BE2C (cell line): ENCODE measurements around the gene NOA1.
A peak's percentile ranks its signal among the peaks of the same experiment; 100 is the strongest.

Experiments used
- DNase-seq: peaks from one replicate; pipeline ENCODE4 v3.0.0-alpha.2; 2020
- H3K27me3 ChIP-seq: fragments of 250-450 bp; sonication (Bioruptor Pico); 2 replicates; pipeline ENCODE4 v1.5.1; 2020; ENCODE audit warnings: mild to moderate bottlenecking
- H3K36me3 ChIP-seq: fragments of 250-450 bp; sonication (Bioruptor Pico); 2 replicates; pipeline ENCODE4 v1.5.1; 2020; ENCODE audit warnings: mild to moderate bottlenecking
- H3K4me1 ChIP-seq: fragments of 250-450 bp; sonication (Bioruptor Pico); 2 replicates; pipeline ENCODE4 v1.5.1; 2020
- H3K4me3 ChIP-seq: 2 replicates; pipeline ENCODE4 v1.5.1; 2011; ENCODE audit warnings: low read depth, low read length
- H3K9me3 ChIP-seq: fragments of 250-450 bp; sonication (Bioruptor Pico); 2 replicates; pipeline ENCODE4 v1.5.1; 2020
- TF ChIP-seq, protein P1 (sequence below): IDR thresholded peaks from 2 replicates; pipeline ENCODE4 v1.5.1; 2012; ENCODE audit warnings: mild to moderate bottlenecking, low read depth, low read length

The NOA1 gene

DNA sequence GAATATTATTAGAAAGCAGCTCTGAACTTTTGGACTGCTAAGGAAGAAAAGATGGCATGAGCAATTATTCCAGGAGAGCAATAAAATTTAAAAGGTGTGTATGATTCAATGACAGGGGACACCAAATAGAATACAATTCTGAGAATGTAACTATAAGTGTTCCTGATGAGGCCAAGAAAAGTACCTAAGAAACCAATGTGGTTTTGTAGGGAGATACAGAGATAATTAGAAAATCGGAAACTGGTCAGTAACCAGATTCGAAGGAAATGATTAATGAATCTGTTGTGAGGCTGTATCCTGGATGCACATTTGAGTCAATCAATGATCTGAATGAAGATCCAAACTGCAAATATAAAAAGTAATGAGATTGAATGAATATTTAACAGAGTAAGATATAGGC lies 6.0 kb downstream of the NOA1 start:
- Histone ChIP-seq H3K27me3 (no peaks in the 10 kb centered on the region), H3K36me3 (peaks cover 61% of the 10 kb centered on the region), H3K4me1 (no peaks in the 10 kb centered on the region), H3K4me3 (no peak overlapping the region), H3K9me3 (no peaks in the 10 kb centered on the region)
- DNase-seq = no peak
- TF ChIP-seq, protein P1, sequence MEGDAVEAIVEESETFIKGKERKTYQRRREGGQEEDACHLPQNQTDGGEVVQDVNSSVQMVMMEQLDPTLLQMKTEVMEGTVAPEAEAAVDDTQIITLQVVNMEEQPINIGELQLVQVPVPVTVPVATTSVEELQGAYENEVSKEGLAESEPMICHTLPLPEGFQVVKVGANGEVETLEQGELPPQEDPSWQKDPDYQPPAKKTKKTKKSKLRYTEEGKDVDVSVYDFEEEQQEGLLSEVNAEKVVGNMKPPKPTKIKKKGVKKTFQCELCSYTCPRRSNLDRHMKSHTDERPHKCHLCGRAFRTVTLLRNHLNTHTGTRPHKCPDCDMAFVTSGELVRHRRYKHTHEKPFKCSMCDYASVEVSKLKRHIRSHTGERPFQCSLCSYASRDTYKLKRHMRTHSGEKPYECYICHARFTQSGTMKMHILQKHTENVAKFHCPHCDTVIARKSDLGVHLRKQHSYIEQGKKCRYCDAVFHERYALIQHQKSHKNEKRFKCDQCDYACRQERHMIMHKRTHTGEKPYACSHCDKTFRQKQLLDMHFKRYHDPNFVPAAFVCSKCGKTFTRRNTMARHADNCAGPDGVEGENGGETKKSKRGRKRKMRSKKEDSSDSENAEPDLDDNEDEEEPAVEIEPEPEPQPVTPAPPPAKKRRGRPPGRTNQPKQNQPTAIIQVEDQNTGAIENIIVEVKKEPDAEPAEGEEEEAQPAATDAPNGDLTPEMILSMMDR = no peak

DNA sequence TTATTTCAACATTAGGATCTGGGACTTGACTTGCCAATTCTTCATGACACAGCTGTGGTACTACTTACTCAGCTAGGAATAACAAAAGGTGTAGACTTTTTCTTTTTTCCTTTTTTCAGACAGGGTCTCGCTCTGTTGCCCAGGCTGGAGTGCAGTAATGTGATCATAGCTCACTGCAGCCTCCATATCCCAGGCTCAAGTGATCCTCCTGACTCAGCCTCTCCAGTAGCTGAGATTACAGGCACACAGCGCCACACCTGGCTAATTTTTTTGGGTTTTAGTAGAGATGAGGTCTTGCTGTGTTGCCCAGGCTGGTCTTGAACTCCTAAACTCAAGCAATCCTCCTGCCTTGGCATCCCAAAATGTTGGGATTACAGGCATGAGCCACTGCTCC lies 16.3 kb downstream of the NOA1 start:
- Histone ChIP-seq H3K36me3 (peaks cover 22% of the 10 kb centered on the region), H3K27me3 (no peaks in the 10 kb centered on the region), H3K4me3 (no peak overlapping the region), H3K4me1 (no peaks in the 10 kb centered on the region), H3K9me3 (no peaks in the 10 kb centered on the region)
- DNase-seq = no peak
- TF ChIP-seq, protein P1 = no peak

DNA sequence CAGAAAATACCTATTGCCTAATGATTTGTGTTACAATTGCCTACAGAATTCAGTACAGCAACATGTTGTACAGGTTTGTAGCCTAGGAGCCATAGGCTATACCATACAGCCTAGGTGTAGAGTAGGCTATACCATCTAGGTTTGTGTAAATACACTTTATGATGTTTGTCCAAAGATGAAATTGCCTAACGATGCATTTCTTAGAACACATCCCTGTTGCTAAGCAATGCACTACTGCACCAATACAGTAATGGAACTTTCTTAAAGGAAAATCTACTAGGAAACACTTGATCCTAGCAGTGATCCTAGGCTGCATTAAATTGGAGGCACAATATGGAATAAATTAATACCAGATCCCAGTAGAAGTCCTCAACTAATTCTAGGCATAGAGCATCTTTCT lies 18.3 kb downstream of the NOA1 start:
- Histone ChIP-seq H3K4me3 (no peak overlapping the region), H3K4me1 (no peaks in the 10 kb centered on the region), H3K27me3 (no peaks in the 10 kb centered on the region), H3K36me3 (peaks cover 7% of the 10 kb centered on the region; the same call in 1 of the 2 replicates), H3K9me3 (no peaks in the 10 kb centered on the region)
- TF ChIP-seq, protein P1 = no peak
- DNase-seq = no peak

DNA sequence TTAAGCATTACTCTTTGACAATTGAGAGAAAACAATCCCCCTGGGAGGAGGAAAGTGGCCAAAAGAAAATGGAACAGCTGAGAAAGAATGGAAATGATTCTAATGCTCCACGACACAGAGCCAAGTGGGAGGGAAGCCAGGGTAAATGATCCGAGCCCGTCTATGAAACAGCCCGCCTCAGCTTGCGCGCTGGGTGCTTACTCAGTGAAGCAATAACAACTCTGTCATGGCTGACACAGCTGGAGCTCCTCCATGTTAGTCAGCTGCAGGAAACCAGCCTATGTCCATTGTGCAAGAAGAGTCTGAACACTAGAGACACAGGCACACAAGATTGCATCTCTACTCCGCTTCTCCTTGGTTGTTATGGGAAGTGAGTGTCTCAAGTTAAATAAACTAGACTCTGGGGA lies 19.3 kb downstream of the NOA1 start:
- 0 out of 2 replicates have a peak, but pooled peaks cover 2% of the 10 kb centered on the region for H3K36me3 ChIP-seq
- no peaks in the 10 kb centered on the region for H3K4me1 ChIP-seq
- TF ChIP-seq, protein P1 = no peak
- peak overlapping the region; percentile 18; the same call in 1 of the 2 replicates for H3K4me3 ChIP-seq
- H3K9me3 ChIP-seq = no peaks in the 10 kb centered on the region
- no peaks in the 10 kb centered on the region for H3K27me3 ChIP-seq
- DNase-seq = peak; percentile 19

DNA sequence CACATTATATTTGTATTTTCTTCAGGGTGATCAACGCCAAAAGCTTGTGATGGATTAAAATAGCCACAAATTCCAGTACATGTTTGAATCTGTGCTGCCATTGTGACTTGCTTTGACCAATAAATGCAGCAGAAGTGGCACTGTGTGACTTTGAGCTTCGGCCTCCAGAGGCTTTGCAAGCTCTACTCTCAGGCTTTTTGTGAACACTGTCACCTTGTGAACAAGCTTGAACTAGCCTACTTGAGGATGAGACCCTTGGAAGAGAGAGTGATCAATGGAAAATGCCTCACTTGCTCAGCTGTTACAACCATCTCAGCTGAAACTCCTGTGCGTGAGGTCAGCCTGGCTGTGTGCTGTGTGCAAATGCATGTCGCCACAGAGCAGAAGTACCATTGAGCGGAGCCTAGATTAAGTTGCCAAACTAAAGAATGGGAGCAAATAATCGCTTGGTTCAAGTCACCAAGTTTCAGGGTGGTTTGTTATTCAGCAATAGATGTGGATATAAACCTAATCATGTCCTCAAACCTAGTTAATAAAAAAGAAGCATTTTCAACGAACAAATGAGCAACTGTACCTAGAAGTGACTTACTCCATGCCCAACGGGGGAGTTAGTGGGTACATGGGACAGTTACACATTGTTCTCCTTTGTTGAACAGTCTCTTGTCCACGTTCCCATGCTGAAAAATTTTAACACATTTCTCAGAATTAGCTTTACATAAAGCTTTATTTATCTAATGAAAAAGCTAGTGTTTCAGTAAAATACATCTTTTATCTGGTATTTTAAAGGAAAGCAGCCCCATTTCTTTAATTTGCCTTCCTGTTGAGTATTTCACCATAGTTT lies 23.5 kb downstream of the NOA1 start:
- no peak for DNase-seq
- no peaks in the 10 kb centered on the region for H3K27me3 ChIP-seq
- TF ChIP-seq, protein P1 = no peak

DNA sequence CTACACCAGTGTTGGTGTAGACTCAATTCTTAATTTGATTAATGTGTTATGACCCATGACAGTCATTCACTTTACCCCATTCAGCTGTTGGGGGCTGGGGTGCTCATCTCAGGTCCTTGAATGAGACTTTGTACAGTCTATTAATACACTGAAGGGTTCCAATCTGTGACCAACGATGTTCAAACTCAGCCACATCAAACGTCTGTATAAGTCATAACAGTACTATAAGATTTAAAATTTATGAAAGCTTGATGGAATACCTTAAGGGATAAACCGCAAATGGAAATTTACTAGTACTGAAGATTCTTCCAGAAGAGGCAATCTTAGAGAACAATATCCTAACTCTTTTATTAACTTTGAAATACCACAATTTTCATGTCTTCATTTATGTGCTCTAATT lies 36.0 kb downstream of the NOA1 start:
- Histone ChIP-seq H3K27me3 (0 out of 2 replicates have a peak, but pooled peaks cover 4% of the 10 kb centered on the region), H3K36me3 (no peaks in the 10 kb centered on the region), H3K4me3 (no peak overlapping the region), H3K9me3 (no peaks in the 10 kb centered on the region), H3K4me1 (no peaks in the 10 kb centered on the region)
- no peak for DNase-seq
- TF ChIP-seq, protein P1 = no peak

More for the DNA sequence above, 23.5 kb downstream of the NOA1 start:
- Histone ChIP-seq H3K4me1 (no peaks in the 10 kb centered on the region), H3K36me3 (no peaks in the 10 kb centered on the region), H3K4me3 (no peak overlapping the region), H3K9me3 (no peaks in the 10 kb centered on the region)
